Measurements from ENCODE around the gene AMOTL2. TPM values are rescaled to one million over a fixed set of nuclear protein-coding genes. Genes with fewer than 3 reads are reported as not detected.

AMOTL2 gene
- total and polyA plus RNA-seq, 2 experiments from 2014 or later: 63.9 to 81.6 TPM

GRCh38 chr3:134362670-134363380 lies 11.4 kb downstream of the AMOTL2 start:
- DNase-seq (ENCODE audit: low spot score): no peak

GRCh38 chr3:134362221-134362620 lies 12.0 kb downstream of the AMOTL2 start:
- Histone ChIP-seq H3K4me2 (no peak overlapping the region), H3K27ac (no peak overlapping the region), H3K79me2 (peaks cover 36% of the 10 kb centered on the region), H3K27me3 (no peaks in the 10 kb centered on the region), H3K9me3 (ENCODE audit: low read depth) (no peaks in the 10 kb centered on the region), H3K4me3 (no peak overlapping the region), H4K20me1 (ENCODE audit: insufficient read depth, poor library complexity, severe bottlenecking) (peaks cover 7% of the 10 kb centered on the region), H3K4me1 (ENCODE audit: insufficient read depth) (peaks cover 64% of the 10 kb centered on the region), H3K9me2 (replicated peaks; ENCODE audit: insufficient read depth) (no peaks in the 10 kb centered on the region), H2AFZ (no peak overlapping the region), H3K36me3 (replicated peaks; ENCODE audit: insufficient read depth, low read depth) (peaks cover 6% of the 10 kb centered on the region)
- WGBS (ENCODE audit: low lambda C conversion rate, missing lambda C conversion rate): 94% methylated on average over 6 of the region's 6 CpGs
- DNase-seq (ENCODE audit: low spot score): no peak
- TF ChIP-seq CTCF (IDR thresholded peaks at IDR 0.05; ENCODE audit: poor library complexity): no peak
- TF ChIP-seq EZH2phosphoT487 (IDR thresholded peaks at IDR 0.05; ENCODE audit: low read depth, severe bottlenecking, unreplicated experiment): no peak
- TF ChIP-seq EZH2 (IDR thresholded peaks at IDR 0.05; ENCODE audit: borderline replicate concordance): no peak

More at GRCh38 chr3:134362670-134363380, 11.4 kb downstream of the AMOTL2 start:
- Histone ChIP-seq H3K4me3 (no peak overlapping the region), H3K4me1 (ENCODE audit: insufficient read depth) (peaks cover 64% of the 10 kb centered on the region), H3K79me2 (peaks cover 38% of the 10 kb centered on the region), H3K9me2 (replicated peaks; ENCODE audit: insufficient read depth) (no peaks in the 10 kb centered on the region), H3K27me3 (no peaks in the 10 kb centered on the region), H2AFZ (no peak overlapping the region), H3K9me3 (ENCODE audit: low read depth) (no peaks in the 10 kb centered on the region), H4K20me1 (ENCODE audit: insufficient read depth, poor library complexity, severe bottlenecking) (peaks cover 12% of the 10 kb centered on the region), H3K27ac (no peak overlapping the region), H3K36me3 (replicated peaks; ENCODE audit: insufficient read depth, low read depth) (peaks cover 6% of the 10 kb centered on the region), H3K4me2 (no peak overlapping the region)
- WGBS (ENCODE audit: low lambda C conversion rate, missing lambda C conversion rate): 80% methylated on average over 6 of the region's 6 CpGs
- TF ChIP-seq EZH2phosphoT487 (IDR thresholded peaks at IDR 0.05; ENCODE audit: low read depth, severe bottlenecking, unreplicated experiment): no peak
- no peak for TF ChIP-seq CTCF (IDR thresholded peaks at IDR 0.05; ENCODE audit: poor library complexity)
- no peak for TF ChIP-seq EZH2 (IDR thresholded peaks at IDR 0.05; ENCODE audit: borderline replicate concordance)

- DNase-seq (ENCODE audit: low spot score): no peak
- no peak overlapping the region for H3K27ac ChIP-seq
- peaks cover 3% of the 10 kb centered on the region for H4K20me1 ChIP-seq (ENCODE audit: insufficient read depth, poor library complexity, severe bottlenecking)
- peaks cover 42% of the 10 kb centered on the region for H3K79me2 ChIP-seq
- H3K9me3 ChIP-seq (ENCODE audit: low read depth): no peaks in the 10 kb centered on the region
- H3K4me2 ChIP-seq: no peak overlapping the region
- WGBS (ENCODE audit: low lambda C conversion rate, missing lambda C conversion rate): 95% methylated on average over 33 of the region's 33 CpGs
- H3K36me3 ChIP-seq (replicated peaks; ENCODE audit: insufficient read depth, low read depth): peaks cover 6% of the 10 kb centered on the region
- no peaks in the 10 kb centered on the region for H3K27me3 ChIP-seq
- H3K9me2 ChIP-seq (replicated peaks; ENCODE audit: insufficient read depth): no peaks in the 10 kb centered on the region
- H2AFZ ChIP-seq: no peak overlapping the region
- no peak overlapping the region for H3K4me3 ChIP-seq
- TF ChIP-seq CTCF (IDR thresholded peaks at IDR 0.05; ENCODE audit: poor library complexity): no peak
- TF ChIP-seq EZH2phosphoT487 (IDR thresholded peaks at IDR 0.05; ENCODE audit: low read depth, severe bottlenecking, unreplicated experiment): no peak
- no peak for TF ChIP-seq EZH2 (IDR thresholded peaks at IDR 0.05; ENCODE audit: borderline replicate concordance)
- H3K4me1 ChIP-seq (ENCODE audit: insufficient read depth): peaks cover 64% of the 10 kb centered on the region
These were observed 12.9 kb downstream of the AMOTL2 start for GRCh38 chr3:134361162-134361835.

Data from hepatocyte (in vitro differentiated cells).